GM21515 (cell line): ENCODE measurements around the gene ELOVL6.
A peak's percentile ranks its signal among the peaks of the same experiment; 100 is the strongest.

Source experiments
- ATAC-seq: cut with Tn5 transposase; IDR thresholded peaks from one replicate; pipeline ENCODE4 v1.9.1; 2021; ENCODE audit not compliant: unreplicated experiment

ELOVL6 gene

GRCh38 chr4:109998867-109999584, 199.4 kb downstream of the ELOVL6 start:
- peak; percentile 43 for ATAC-seq

- ATAC-seq = no peak
Measured at GRCh38 chr4:109996526-109996925, 201.9 kb downstream of the ELOVL6 start.
